ENCODE measurements around the gene HERC3.

- TF ChIP-seq GATA3 (IDR thresholded peaks at IDR 0.05; ENCODE audit: low read depth, low read length) (peak; percentile 66), GATA2 (IDR thresholded peaks at IDR 0.05; ENCODE audit: low read depth, low read length) (peak; percentile 78)
Observed at GRCh38 chr4:88613417-88613875, 21.2 kb downstream of the HERC3 start.

Data from SH-SY5Y (cell line).